NB4 (cell line): ENCODE data around the gene CHAF1A.

Source experiments
- DNase-seq: peaks from one replicate; pipeline ENCODE4 v3.0.0; 2010; ENCODE audit warnings: low read depth
- H3K4me3 ChIP-seq: one replicate; pipeline ENCODE4 v1.5.1; 2011; ENCODE audit warnings: mild to moderate bottlenecking, low read depth, low read length, moderate library complexity
- CTCF ChIP-seq: IDR thresholded peaks from one replicate; pipeline ENCODE4 v1.5.1; 2012; ENCODE audit warnings: low read depth, low read length
- MAX ChIP-seq: IDR thresholded peaks from 2 replicates; pipeline ENCODE4 v1.6.1; 2011; ENCODE audit warnings: low read depth, low read length
- MYC ChIP-seq: IDR thresholded peaks from 2 replicates; pipeline ENCODE4 v1.6.1; 2011; ENCODE audit warnings: low read depth, low read length
- POLR2A ChIP-seq: IDR thresholded peaks from 2 replicates; pipeline ENCODE4 v1.6.1; 2011; ENCODE audit warnings: mild to moderate bottlenecking; ENCODE audit not compliant: insufficient read length; ENCODE audit errors: extremely low read depth

Gene CHAF1A

GRCh38 chr19:4448147-4448985 is 45.9 kb downstream of the CHAF1A start:
- no peak for DNase-seq
- H3K4me3 ChIP-seq: no peak overlapping the region
- TF ChIP-seq MAX (no peak), CTCF (no peak), POLR2A (no peak), MYC (no peak)

- TF ChIP-seq POLR2A: no peak
- TF ChIP-seq CTCF: no peak
- no peak for TF ChIP-seq MAX
- no peak for TF ChIP-seq MYC
- H3K4me3 ChIP-seq: no peak overlapping the region
- DNase-seq: no peak
These were observed 46.7 kb downstream of the CHAF1A start for GRCh38 chr19:4449022-4449638.

GRCh38 chr19:4449639-4450028 is 47.2 kb downstream of the CHAF1A start:
- no peak for DNase-seq
- no peak for TF ChIP-seq CTCF
- no peak for TF ChIP-seq MYC
- TF ChIP-seq MAX: no peak
- no peak for TF ChIP-seq POLR2A
- H3K4me3 ChIP-seq: no peak overlapping the region

- H3K4me3 ChIP-seq: no peak overlapping the region
- TF ChIP-seq MAX (no peak), CTCF (no peak), POLR2A (no peak), MYC (no peak)
- DNase-seq: no peak
These were observed 50.0 kb downstream of the CHAF1A start for GRCh38 chr19:4452230-4452990.

GRCh38 chr19:4453232-4454179 is 51.1 kb downstream of the CHAF1A start:
- TF ChIP-seq POLR2A (no peak), CTCF (no peak)
- H3K4me3 ChIP-seq: no peak overlapping the region
- no peak for DNase-seq
